MM.1S (cell line): ENCODE results near the gene PTPRG.

ENCODE experiments used
- DNase-seq: peaks from one replicate; pipeline ENCODE4 v3.0.0-alpha.2; 2015
- H2AFZ ChIP-seq: fragments of 300-600 bp; sonication (generic); 2 replicates; pipeline ENCODE4 v1.6.0; 2016; ENCODE audit warnings: antibody characterized with exemption, low read length
- H3F3A ChIP-seq: fragments of 300-600 bp; sonication (generic); 2 replicates; pipeline ENCODE4 v1.6.1; 2016; ENCODE audit warnings: mild to moderate bottlenecking, antibody characterized with exemption, low read length, moderate library complexity, mixed read lengths; ENCODE audit not compliant: insufficient read depth
- H3K27ac ChIP-seq: fragments of 300-600 bp; sonication (generic); 2 replicates; pipeline ENCODE4 v1.5.1; 2016; ENCODE audit warnings: mild to moderate bottlenecking, low read length
- H3K27me3 ChIP-seq: fragments of 300-600 bp; sonication (generic); replicated peaks from 2 replicates; pipeline ENCODE4 v1.6.0; 2016; ENCODE audit warnings: low read length; ENCODE audit not compliant: insufficient read depth
- H3K36me3 ChIP-seq: fragments of 300-600 bp; sonication (generic); replicated peaks from 2 replicates; pipeline ENCODE4 v1.6.1; 2016; ENCODE audit warnings: mild to moderate bottlenecking, low read length, mixed read lengths; ENCODE audit not compliant: insufficient read depth
- H3K4me1 ChIP-seq: fragments of 300-600 bp; sonication (generic); 2 replicates; pipeline ENCODE4 v1.6.1; 2016; ENCODE audit warnings: low read length, mixed read lengths
- H3K4me2 ChIP-seq: fragments of 300-600 bp; sonication (generic); 2 replicates; pipeline ENCODE4 v1.6.0; 2016; ENCODE audit warnings: low read depth, low read length
- H3K4me3 ChIP-seq: fragments of 300-600 bp; sonication (generic); 2 replicates; pipeline ENCODE4 v1.5.1; 2016; ENCODE audit warnings: low read length, mixed read lengths
- H3K79me2 ChIP-seq: fragments of 300-600 bp; sonication (generic); 2 replicates; pipeline ENCODE4 v1.6.1; 2016; ENCODE audit warnings: mixed run types, low read length, mixed read lengths
- H3K9ac ChIP-seq: fragments of 300-600 bp; sonication (generic); 2 replicates; pipeline ENCODE4 v1.6.1; 2016; ENCODE audit warnings: low read length, mixed read lengths
- H3K9me2 ChIP-seq: fragments of 300-600 bp; sonication (generic); replicated peaks from 2 replicates; pipeline ENCODE4 v1.6.1; 2016; ENCODE audit warnings: mild to moderate bottlenecking, low read length, mixed read lengths; ENCODE audit not compliant: insufficient read depth
- H3K9me3 ChIP-seq: fragments of 300-600 bp; sonication (generic); replicated peaks from 2 replicates; pipeline ENCODE4 v1.6.1; 2016; ENCODE audit warnings: mild to moderate bottlenecking, low read length, mixed read lengths; ENCODE audit not compliant: insufficient read depth
- H4K20me1 ChIP-seq: fragments of 300-600 bp; sonication (generic); 2 replicates; pipeline ENCODE4 v1.6.1; 2016; ENCODE audit warnings: mild to moderate bottlenecking, low read length, moderate library complexity, mixed read lengths; ENCODE audit not compliant: insufficient read depth
- EZH2 ChIP-seq: fragments of 300-600 bp; sonication (generic); optimal IDR thresholded peaks from 2 replicates; pipeline ENCODE3; 2017; ENCODE audit warnings: low read depth, mild to moderate bottlenecking, antibody characterized with exemption, low read length, mixed read lengths
- EZH2phosphoT487 ChIP-seq: fragments of 300-600 bp; sonication (generic); IDR thresholded peaks from 2 replicates; pipeline ENCODE4 v1.6.1; 2018; ENCODE audit warnings: antibody characterized with exemption, low read length
- TF ChIP-seq, protein P1 (sequence below): fragments of 300-600 bp; sonication (generic); IDR thresholded peaks from 2 replicates; pipeline ENCODE4 v1.5.1; 2016; ENCODE audit warnings: antibody characterized with exemption, low read length, mixed read lengths

The PTPRG gene

DNA sequence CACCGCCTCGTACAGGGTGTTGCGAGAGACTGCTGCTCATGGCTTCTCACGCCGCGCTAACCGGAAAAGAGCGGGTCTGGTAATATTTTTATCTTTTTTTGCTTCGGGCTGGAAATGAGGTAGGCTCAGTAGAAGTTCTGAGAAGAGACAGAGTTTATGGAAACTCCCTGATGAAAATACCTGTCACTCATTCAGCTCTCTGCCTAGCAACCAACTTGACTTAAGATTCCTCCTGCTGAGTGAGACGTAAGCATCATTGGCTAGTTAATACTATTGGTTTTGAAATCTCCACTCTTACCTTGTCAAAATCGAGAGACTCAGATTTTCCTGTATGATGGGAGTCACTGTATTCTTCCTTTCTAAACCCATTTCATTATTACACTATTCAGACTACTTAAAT, 181.7 kb downstream of the PTPRG start:
- Histone ChIP-seq H3K79me2 (0 out of 2 replicates have a peak, but pooled peaks cover 3% of the 10 kb centered on the region), H4K20me1 (no peaks in the 10 kb centered on the region)
- DNase-seq: no peak

DNA sequence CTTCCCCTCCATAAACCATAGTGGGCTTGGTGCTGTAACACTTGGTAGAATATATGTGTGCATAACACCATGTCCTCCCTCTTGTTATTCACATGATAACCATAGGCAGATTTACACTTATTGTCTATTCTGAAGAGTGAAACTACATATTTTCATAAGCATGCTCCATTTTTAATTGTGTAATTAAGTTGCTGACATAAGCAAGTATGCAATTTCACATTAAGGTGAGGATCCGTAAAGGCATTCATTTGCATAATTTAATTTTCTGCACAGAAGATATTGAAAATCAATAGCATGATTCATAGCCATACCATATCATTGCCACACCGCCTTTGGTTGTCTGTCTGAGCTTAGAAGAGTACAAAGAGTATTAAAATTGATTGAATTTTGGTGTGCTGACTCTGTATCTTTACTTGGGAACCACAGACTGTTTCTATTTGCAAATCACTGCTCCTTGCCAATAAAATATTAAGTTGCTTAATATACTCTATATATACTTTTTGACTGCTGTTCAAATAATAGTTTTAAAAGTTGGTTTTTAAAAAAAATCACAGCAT, 182.4 kb downstream of the PTPRG start:
- TF ChIP-seq, protein P1, sequence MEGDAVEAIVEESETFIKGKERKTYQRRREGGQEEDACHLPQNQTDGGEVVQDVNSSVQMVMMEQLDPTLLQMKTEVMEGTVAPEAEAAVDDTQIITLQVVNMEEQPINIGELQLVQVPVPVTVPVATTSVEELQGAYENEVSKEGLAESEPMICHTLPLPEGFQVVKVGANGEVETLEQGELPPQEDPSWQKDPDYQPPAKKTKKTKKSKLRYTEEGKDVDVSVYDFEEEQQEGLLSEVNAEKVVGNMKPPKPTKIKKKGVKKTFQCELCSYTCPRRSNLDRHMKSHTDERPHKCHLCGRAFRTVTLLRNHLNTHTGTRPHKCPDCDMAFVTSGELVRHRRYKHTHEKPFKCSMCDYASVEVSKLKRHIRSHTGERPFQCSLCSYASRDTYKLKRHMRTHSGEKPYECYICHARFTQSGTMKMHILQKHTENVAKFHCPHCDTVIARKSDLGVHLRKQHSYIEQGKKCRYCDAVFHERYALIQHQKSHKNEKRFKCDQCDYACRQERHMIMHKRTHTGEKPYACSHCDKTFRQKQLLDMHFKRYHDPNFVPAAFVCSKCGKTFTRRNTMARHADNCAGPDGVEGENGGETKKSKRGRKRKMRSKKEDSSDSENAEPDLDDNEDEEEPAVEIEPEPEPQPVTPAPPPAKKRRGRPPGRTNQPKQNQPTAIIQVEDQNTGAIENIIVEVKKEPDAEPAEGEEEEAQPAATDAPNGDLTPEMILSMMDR: no peak
- no peak for TF ChIP-seq EZH2
- no peak for TF ChIP-seq EZH2phosphoT487
- no peak overlapping the region for H3K9ac ChIP-seq
- 0 out of 2 replicates have a peak, but pooled peaks cover 3% of the 10 kb centered on the region for H3K79me2 ChIP-seq
- no peak overlapping the region for H2AFZ ChIP-seq
- H3K4me2 ChIP-seq: no peak overlapping the region
- H3F3A ChIP-seq: no peaks in the 10 kb centered on the region
- no peaks in the 10 kb centered on the region for H3K27me3 ChIP-seq
- H4K20me1 ChIP-seq: no peaks in the 10 kb centered on the region
- no peak for DNase-seq
- no peak overlapping the region for H3K27ac ChIP-seq
- H3K9me3 ChIP-seq: no peaks in the 10 kb centered on the region
- no peak overlapping the region for H3K4me3 ChIP-seq
- no peaks in the 10 kb centered on the region for H3K9me2 ChIP-seq
- no peaks in the 10 kb centered on the region for H3K4me1 ChIP-seq
- H3K36me3 ChIP-seq: no peaks in the 10 kb centered on the region

More for the DNA sequence above, 181.7 kb downstream of the PTPRG start:
- no peak overlapping the region for H3K4me2 ChIP-seq
- H3K4me1 ChIP-seq: no peaks in the 10 kb centered on the region
- no peak overlapping the region for H3K27ac ChIP-seq
- no peaks in the 10 kb centered on the region for H3K9me2 ChIP-seq
- no peaks in the 10 kb centered on the region for H3F3A ChIP-seq
- no peaks in the 10 kb centered on the region for H3K9me3 ChIP-seq
- no peak for TF ChIP-seq EZH2phosphoT487
- TF ChIP-seq, protein P1: no peak
- no peak for TF ChIP-seq EZH2
- no peak overlapping the region for H3K9ac ChIP-seq
- no peak overlapping the region for H3K4me3 ChIP-seq
- no peaks in the 10 kb centered on the region for H3K27me3 ChIP-seq
- no peak overlapping the region for H2AFZ ChIP-seq
- H3K36me3 ChIP-seq: no peaks in the 10 kb centered on the region

DNA sequence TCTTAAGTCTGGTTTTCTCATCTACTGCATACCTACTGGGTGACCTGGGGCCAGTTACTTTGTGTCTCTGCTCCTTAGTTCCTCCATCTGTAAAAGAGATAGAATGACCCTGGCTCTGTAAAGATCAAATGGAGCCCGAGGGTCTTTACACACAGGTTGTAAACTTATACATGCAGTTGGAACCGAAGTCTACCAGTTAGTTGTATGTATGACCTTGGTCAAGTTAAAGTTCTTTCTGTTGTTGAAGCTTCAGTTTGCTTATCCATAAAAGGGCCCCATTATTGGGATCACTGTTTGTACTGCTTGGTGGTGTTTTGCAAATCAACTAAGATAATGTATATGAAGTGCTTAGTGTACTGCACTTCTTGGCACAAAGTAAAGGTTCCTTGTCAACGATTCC, 186.9 kb downstream of the PTPRG start:
- no peak for DNase-seq
- Histone ChIP-seq H2AFZ (no peak overlapping the region), H3K36me3 (no peaks in the 10 kb centered on the region), H3K4me3 (no peak overlapping the region), H3K9me3 (no peaks in the 10 kb centered on the region), H3K9me2 (no peaks in the 10 kb centered on the region), H3K4me1 (no peaks in the 10 kb centered on the region), H3K9ac (no peak overlapping the region), H3K27ac (no peak overlapping the region), H3K4me2 (no peak overlapping the region), H3F3A (no peaks in the 10 kb centered on the region), H3K79me2 (no peaks in the 10 kb centered on the region), H4K20me1 (no peaks in the 10 kb centered on the region), H3K27me3 (no peaks in the 10 kb centered on the region)
- no peak for TF ChIP-seq EZH2phosphoT487
- TF ChIP-seq, protein P1: no peak
- no peak for TF ChIP-seq EZH2
